Fibroblast of the aortic adventitia (primary cell): Measurements from ENCODE around the gene EPX. TPM values are rescaled to one million over a fixed set of nuclear protein-coding genes. Genes with fewer than 3 reads are reported as not detected.

Experiments used
- DNase-seq: peaks from one replicate; pipeline ENCODE4 v3.0.0-alpha.2; 2010; ENCODE audit warnings: low read depth
- H3K4me3 ChIP-seq: 2 replicates; pipeline ENCODE4 v1.5.1; 2011; ENCODE audit warnings: low read depth, mild to moderate bottlenecking, control low read depth, low read length, moderate library complexity
- total RNA-seq: library from RNA; depleted of rRNA; stranded (reverse); fragments of >200 nt; gene quantifications from 2 replicates; pipeline ENCODE4 v1.2.3, GENCODE V29; 2012; ENCODE audit warnings: low replicate concordance
- TF ChIP-seq, protein P1 (sequence below): IDR thresholded peaks from 2 replicates; pipeline ENCODE4 v1.5.1; 2011; ENCODE audit warnings: mild to moderate bottlenecking, low read length, control low read depth, inconsistent platforms; ENCODE audit not compliant: insufficient read depth

EPX gene
- total RNA-seq, 1 donor, result not detected

DNA sequence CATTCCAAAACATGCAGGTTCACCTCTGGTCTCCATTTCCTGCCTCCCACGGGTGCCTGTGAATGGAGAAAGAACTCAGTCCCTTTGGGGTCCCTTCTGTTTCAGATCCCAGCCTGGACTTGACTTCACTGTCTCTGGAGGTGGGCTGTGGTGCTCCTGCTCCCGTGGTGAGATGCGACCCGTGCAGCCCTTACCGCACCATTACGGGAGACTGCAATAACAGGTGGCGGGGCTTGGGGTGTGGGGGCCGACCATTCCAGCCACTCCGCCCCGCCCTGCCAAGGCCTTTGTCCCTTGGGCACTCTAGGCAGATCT is 56.4 kb downstream of the EPX start:
- TF ChIP-seq, protein P1, sequence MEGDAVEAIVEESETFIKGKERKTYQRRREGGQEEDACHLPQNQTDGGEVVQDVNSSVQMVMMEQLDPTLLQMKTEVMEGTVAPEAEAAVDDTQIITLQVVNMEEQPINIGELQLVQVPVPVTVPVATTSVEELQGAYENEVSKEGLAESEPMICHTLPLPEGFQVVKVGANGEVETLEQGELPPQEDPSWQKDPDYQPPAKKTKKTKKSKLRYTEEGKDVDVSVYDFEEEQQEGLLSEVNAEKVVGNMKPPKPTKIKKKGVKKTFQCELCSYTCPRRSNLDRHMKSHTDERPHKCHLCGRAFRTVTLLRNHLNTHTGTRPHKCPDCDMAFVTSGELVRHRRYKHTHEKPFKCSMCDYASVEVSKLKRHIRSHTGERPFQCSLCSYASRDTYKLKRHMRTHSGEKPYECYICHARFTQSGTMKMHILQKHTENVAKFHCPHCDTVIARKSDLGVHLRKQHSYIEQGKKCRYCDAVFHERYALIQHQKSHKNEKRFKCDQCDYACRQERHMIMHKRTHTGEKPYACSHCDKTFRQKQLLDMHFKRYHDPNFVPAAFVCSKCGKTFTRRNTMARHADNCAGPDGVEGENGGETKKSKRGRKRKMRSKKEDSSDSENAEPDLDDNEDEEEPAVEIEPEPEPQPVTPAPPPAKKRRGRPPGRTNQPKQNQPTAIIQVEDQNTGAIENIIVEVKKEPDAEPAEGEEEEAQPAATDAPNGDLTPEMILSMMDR, result no peak
- no peak overlapping the region for H3K4me3 ChIP-seq
- no peak for DNase-seq

DNA sequence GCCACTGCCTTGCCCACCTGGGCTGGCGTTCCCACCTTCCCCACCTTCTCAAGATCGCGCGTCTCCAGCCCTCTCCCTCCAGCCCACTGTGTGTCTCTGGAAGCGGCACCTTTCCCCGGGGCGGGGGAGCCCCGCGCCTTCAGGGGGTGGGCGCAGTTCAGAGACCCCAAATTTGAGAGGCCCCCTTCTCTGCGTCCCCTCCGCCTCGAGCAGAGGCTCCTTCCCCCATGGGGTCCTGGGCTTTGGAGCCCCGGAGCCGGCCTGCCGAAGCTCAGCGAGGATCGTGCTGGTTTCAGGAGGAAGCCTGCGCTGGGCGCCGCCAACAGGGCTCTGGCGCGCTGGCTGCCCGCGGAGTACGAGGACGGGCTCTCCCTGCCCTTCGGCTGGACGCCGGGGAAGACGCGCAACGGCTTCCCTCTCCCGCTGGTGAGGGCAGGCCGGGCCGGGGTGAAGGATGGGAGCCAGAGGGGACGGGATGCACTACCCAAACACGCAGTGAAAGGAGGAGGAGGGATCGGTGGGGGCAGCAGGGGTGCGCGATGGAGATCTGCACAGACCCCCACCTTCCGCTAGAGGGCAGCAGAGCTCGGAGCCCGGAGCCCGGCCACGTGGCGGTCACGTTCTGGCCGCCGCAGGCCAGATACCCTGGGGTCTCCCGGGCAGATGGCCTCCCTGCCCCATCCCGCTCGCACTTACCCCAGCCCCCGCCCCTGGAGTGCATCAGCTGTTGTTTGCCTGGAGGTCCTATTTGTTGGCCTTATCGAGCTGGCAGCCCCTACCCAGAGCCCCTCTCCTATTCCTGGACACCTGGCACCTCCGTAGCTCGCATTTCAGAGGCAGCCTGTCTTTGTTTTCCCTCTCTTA is 57.0 kb downstream of the EPX start:
- DNase-seq, result peak; percentile 51
- peak overlapping the region; percentile 65 for H3K4me3 ChIP-seq
- TF ChIP-seq, protein P1, result peak; percentile 90

DNA sequence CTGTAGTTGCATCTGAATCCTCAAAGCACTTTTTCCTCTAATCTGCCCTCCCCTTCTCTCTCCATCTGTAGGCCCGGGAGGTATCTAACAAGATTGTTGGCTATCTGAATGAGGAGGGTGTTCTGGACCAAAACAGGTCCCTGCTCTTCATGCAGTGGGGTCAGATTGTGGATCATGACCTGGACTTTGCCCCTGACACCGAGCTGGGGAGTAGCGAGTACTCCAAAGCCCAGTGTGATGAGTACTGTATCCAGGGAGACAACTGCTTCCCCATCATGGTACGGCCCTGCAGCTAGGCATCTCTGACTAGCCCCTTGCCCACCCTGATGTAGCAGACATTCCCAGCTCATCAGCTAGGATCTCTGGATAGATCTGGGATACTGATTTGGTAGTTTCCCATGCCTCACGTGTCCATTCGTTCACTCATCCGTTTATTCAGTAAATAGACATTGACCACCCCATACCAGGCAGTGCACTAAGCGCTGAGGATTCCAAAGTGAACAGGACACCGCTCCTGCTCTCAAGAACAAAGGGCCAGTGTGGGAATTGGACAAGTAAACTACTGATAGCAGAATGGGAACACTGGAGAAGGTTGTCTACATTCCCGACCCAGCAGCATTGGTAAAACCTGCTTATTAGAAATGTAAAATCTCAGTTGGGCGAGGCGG is 58.0 kb downstream of the EPX start:
- TF ChIP-seq, protein P1, result no peak
- H3K4me3 ChIP-seq, result no peak overlapping the region
- DNase-seq, result no peak

DNA sequence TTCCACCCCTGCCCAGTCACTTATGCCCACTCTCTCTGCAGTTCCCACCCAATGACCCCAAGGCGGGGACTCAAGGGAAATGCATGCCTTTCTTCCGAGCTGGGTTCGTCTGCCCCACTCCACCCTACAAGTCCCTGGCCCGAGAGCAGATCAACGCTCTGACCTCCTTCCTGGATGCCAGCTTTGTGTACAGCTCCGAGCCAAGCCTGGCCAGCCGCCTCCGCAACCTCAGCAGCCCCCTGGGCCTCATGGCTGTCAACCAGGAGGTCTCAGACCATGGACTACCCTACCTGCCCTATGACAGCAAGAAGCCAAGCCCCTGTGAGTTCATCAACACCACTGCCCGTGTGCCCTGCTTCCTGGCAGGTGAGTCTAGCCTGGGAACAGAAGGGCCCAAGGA is 59.6 kb downstream of the EPX start:
- TF ChIP-seq, protein P1, result no peak
- no peak overlapping the region for H3K4me3 ChIP-seq
- DNase-seq, result no peak

DNA sequence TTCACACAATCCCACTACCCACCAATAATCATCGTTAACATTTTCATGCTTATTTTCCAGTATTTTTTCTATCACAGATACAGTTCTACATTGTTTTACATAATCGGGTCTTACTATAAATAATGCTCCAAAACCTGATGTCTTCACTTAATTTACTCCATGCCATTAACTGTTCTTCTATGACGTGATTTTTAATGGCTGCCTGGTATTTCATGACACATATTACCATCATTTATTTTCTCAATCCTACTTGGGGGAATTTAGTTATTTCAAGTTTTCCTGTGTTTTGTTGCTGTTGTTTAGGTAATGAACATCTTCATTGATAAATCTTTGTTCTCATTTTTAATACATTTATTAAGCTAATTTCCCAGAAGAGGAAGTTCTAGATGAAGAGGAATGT is 60.6 kb downstream of the EPX start:
- TF ChIP-seq, protein P1, result no peak
- no peak for DNase-seq
- H3K4me3 ChIP-seq, result no peak overlapping the region

Other genes starting within 250 kb of the EPX start
- 17.1 and 25.7 TPM in 2 replicates for gene CUEDC1, start 237.3 kb upstream of the EPX start, total RNA-seq
- 16.4 and 76.2 TPM in 2 replicates for gene VEZF1, start 204.5 kb upstream of the EPX start, total RNA-seq
- 330 and 375 TPM in 2 replicates for gene SRSF1, start 185.5 kb upstream of the EPX start, total RNA-seq
- gene DYNLL2, start 109.3 kb upstream of the EPX start, total RNA-seq, result 15.0 and 17.4 TPM in 2 replicates
- not detected in 2 replicates for gene OR4D1, start 44.3 kb upstream of the EPX start, total RNA-seq
- gene OR4D2, start 25.7 kb upstream of the EPX start, total RNA-seq, result not detected in 2 replicates
- gene MKS1, start 26.5 kb downstream of the EPX start, total RNA-seq, result 10.6 and 16.6 TPM in 2 replicates
- not detected in 2 replicates for gene LPO, start 45.9 kb downstream of the EPX start, total RNA-seq
- gene MPO, start 88.2 kb downstream of the EPX start, total RNA-seq, result 0.09 TPM in 1 of 2 replicates, not detected in the other
- 0.18 and 1.1 TPM in 2 replicates for gene TSPOAP1, start 136.1 kb downstream of the EPX start, total RNA-seq
- 18.2 and 34.9 TPM in 2 replicates for gene SUPT4H1, start 159.5 kb downstream of the EPX start, total RNA-seq
- gene RNF43, start 224.8 kb downstream of the EPX start, total RNA-seq, result under 0.01 and 0.49 TPM in 2 replicates